Fibroblast of lung (primary cell): ENCODE results near the gene CLCNKB. TPM values are rescaled to one million over a fixed set of nuclear protein-coding genes. Genes with fewer than 3 reads are reported as not detected.

Experiments
- DNase-seq, 2 donors: peaks; one replicate each; pipeline versions ENCODE4 v3.0.0 to v3.0.0-alpha.2; 2010; ENCODE audit warnings: low read depth in 2 of 2
- H2AFZ ChIP-seq: 2 replicates; pipeline ENCODE4 v1.5.1; 2012; ENCODE audit warnings: low read length, control low read depth, inconsistent platforms
- H3K27ac ChIP-seq: 2 replicates; pipeline ENCODE4 v1.5.1; 2011; ENCODE audit warnings: low read length, control low read depth; ENCODE audit not compliant: insufficient read depth
- H3K27me3 ChIP-seq: 2 replicates; pipeline ENCODE4 v1.5.1; 2011; ENCODE audit warnings: mild to moderate bottlenecking, low read length; ENCODE audit not compliant: control insufficient read depth, insufficient read depth
- H3K36me3 ChIP-seq: 2 replicates; pipeline ENCODE4 v1.5.1; 2011; ENCODE audit warnings: low read length; ENCODE audit not compliant: control insufficient read depth, insufficient read depth
- H3K4me1 ChIP-seq: 2 replicates; pipeline ENCODE4 v1.5.1; 2011; ENCODE audit warnings: low read length; ENCODE audit not compliant: control insufficient read depth, insufficient read depth; ENCODE audit errors: extremely low read depth
- H3K4me2 ChIP-seq: 2 replicates; pipeline ENCODE4 v1.5.1; 2011; ENCODE audit warnings: low read length, control low read depth; ENCODE audit not compliant: insufficient read depth; ENCODE audit errors: extremely low read depth
- H3K4me3 ChIP-seq, 4 experiments: fragments of 200-600 bp in 1 of 4; sonication (generic) in 1 of 4; replicated peaks in 1 of 4; 2 replicates each; pipeline ENCODE4 v1.5.1; 2011 to 2016; ENCODE audit warnings: low read length in 4 of 4, low read depth in 3 of 4, mild to moderate bottlenecking in 3 of 4, control low read depth in 2 of 4, inconsistent platforms in 1 of 4, mixed read lengths in 1 of 4; ENCODE audit not compliant: insufficient read depth in 1 of 4; ENCODE audit errors: control extremely low read depth in 1 of 4
- H3K79me2 ChIP-seq: 2 replicates; pipeline ENCODE4 v1.5.1; 2012; ENCODE audit warnings: mild to moderate bottlenecking, low read length, inconsistent platforms; ENCODE audit not compliant: control insufficient read depth, insufficient read depth
- H3K9ac ChIP-seq: 2 replicates; pipeline ENCODE4 v1.5.1; 2011; ENCODE audit warnings: mild to moderate bottlenecking, low read length, control low read depth; ENCODE audit not compliant: insufficient read depth
- H3K9me3 ChIP-seq: 2 replicates; pipeline ENCODE4 v1.5.1; 2012; ENCODE audit warnings: low read depth, low read length; ENCODE audit not compliant: control insufficient read depth, insufficient read depth
- H4K20me1 ChIP-seq: 2 replicates; pipeline ENCODE4 v1.5.1; 2011; ENCODE audit warnings: low read length; ENCODE audit not compliant: control insufficient read depth, insufficient read depth; ENCODE audit errors: extremely low read depth
- EZH2 ChIP-seq: IDR thresholded peaks from 2 replicates; pipeline ENCODE4 v1.5.1; 2012; ENCODE audit warnings: low read length, control low read depth, mild to moderate bottlenecking; ENCODE audit errors: missing control alignments
- polyA plus RNA-seq, 2 donors: library from polyadenylated mRNA; depleted of rRNA in 1 of 2; stranded (reverse) in 1 of 2; unstranded in 1 of 2; fragments of >200 nt; gene quantifications; 2 replicates each; pipeline ENCODE4 v1.2.1, GENCODE V29; 2011 to 2012; ENCODE audit warnings: missing spikeins in 1 of 2
- total RNA-seq: library from RNA; depleted of rRNA; stranded (reverse); fragments of >200 nt; gene quantifications from 2 replicates; pipeline ENCODE4 v1.2.1, GENCODE V29; 2014
- TF ChIP-seq, protein P1 (sequence below), 2 donors: IDR thresholded peaks in 1 of 2; conservative IDR thresholded peaks in 1 of 2; 1 replicate in 1 of 2; 2 replicates in 1 of 2; pipeline ENCODE4 v1.5.1; 2011 to 2012; ENCODE audit warnings: low read length in 2 of 2, control low read depth in 1 of 2, inconsistent platforms in 1 of 2, low read depth in 1 of 2, mild to moderate bottlenecking in 1 of 2

Gene CLCNKB
- total and polyA plus RNA-seq, 2 donors (not counting 1 experiment from before 2014, with no cell fraction given) = 0.09 to 0.33 TPM

DNA sequence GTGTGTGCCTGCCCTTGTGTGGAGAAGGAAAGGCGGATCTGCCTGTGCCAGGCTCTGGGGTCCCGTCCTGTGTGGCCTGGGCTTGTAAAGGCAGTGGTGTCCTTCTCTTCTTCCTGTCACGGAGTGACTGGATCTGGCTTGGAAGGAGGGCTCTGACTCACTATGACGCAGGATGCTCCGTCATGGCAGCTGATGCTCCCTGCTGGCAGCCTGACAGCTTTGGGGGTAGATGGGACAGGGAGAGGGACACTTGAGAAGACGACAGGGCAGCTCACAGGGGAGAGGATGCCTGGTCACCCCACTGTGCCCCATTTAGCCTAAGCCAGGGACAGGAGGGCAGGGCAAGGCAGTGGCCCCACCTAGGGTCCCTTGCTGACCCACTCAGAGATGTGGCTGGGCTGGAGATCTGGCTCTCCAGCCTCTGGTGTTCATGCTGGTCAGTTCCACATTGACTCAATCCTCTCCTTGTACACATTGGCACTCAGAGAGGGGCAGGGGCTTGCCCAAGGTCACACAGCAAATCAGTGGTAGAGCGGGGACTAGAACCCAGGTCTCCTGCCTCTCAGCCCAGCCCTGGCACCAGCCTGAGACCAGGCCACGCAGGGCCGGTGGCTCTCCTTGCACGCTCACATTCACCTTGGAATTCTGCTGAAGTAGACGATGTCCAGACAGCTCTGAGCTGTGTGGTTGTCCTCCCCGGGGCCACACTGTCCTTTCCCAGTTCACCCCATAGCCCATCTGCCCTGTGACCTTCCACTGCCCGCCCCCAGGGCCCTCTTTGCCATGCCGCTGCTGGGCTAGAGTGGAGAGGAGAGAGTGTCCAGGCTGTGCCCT, 32.7 kb downstream of the CLCNKB start:
- H3K36me3 ChIP-seq = no peaks in the 10 kb centered on the region
- no peaks in the 10 kb centered on the region for H3K27me3 ChIP-seq
- H3K4me2 ChIP-seq = no peak overlapping the region
- peak; percentile 90 to 93 for DNase-seq
- no peaks in the 10 kb centered on the region for H4K20me1 ChIP-seq
- peak overlapping the region; percentile 90 for H3K27ac ChIP-seq
- no peaks in the 10 kb centered on the region for H3K79me2 ChIP-seq
- no peak overlapping the region for H2AFZ ChIP-seq
- no peak for TF ChIP-seq EZH2
- TF ChIP-seq, protein P1, sequence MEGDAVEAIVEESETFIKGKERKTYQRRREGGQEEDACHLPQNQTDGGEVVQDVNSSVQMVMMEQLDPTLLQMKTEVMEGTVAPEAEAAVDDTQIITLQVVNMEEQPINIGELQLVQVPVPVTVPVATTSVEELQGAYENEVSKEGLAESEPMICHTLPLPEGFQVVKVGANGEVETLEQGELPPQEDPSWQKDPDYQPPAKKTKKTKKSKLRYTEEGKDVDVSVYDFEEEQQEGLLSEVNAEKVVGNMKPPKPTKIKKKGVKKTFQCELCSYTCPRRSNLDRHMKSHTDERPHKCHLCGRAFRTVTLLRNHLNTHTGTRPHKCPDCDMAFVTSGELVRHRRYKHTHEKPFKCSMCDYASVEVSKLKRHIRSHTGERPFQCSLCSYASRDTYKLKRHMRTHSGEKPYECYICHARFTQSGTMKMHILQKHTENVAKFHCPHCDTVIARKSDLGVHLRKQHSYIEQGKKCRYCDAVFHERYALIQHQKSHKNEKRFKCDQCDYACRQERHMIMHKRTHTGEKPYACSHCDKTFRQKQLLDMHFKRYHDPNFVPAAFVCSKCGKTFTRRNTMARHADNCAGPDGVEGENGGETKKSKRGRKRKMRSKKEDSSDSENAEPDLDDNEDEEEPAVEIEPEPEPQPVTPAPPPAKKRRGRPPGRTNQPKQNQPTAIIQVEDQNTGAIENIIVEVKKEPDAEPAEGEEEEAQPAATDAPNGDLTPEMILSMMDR (conservative IDR thresholded peaks at IDR 0.05 in 1 of 2, IDR thresholded peaks at IDR 0.05 in 1 of 2; ENCODE audit: low read depth in 1 of 2, low read length in 2 of 2) = no peak
- no peak overlapping the region for H3K9ac ChIP-seq
- no peaks in the 10 kb centered on the region for H3K9me3 ChIP-seq
- H3K4me1 ChIP-seq = peaks cover 20% of the 10 kb centered on the region
- H3K4me3 ChIP-seq = no peak overlapping the region

DNA sequence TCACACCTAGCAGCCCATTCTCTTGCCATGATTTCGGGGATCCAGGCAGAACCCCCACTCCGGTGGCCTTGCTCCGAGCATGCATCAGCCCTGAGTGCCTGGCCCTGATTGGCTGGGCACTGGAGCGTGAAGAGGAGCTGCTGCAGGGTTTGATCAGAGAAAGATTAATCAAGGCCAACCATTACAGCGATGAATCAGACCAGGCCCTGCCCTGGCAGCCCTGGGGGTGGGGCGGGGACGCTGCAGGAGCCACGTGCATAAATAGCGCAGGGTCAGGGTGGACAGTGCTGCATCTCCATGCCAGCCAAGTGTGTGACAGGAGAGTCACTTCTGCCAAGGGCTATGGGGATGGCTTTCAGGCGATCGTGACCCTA, 33.3 kb downstream of the CLCNKB start:
- Histone ChIP-seq H3K27ac (peak overlapping the region; percentile 90), H3K9me3 (no peaks in the 10 kb centered on the region), H3K27me3 (no peaks in the 10 kb centered on the region), H3K36me3 (no peaks in the 10 kb centered on the region), H2AFZ (no peak overlapping the region), H3K79me2 (no peaks in the 10 kb centered on the region), H3K4me1 (peaks cover 20% of the 10 kb centered on the region), H3K4me3 (no peak overlapping the region), H3K4me2 (no peak overlapping the region), H3K9ac (no peak overlapping the region), H4K20me1 (no peaks in the 10 kb centered on the region)
- no peak for TF ChIP-seq EZH2
- TF ChIP-seq, protein P1 (conservative IDR thresholded peaks at IDR 0.05 in 1 of 2, IDR thresholded peaks at IDR 0.05 in 1 of 2; ENCODE audit: low read depth in 1 of 2, low read length in 2 of 2) = no peak
- peak; percentile 38 to 79 for DNase-seq

DNA sequence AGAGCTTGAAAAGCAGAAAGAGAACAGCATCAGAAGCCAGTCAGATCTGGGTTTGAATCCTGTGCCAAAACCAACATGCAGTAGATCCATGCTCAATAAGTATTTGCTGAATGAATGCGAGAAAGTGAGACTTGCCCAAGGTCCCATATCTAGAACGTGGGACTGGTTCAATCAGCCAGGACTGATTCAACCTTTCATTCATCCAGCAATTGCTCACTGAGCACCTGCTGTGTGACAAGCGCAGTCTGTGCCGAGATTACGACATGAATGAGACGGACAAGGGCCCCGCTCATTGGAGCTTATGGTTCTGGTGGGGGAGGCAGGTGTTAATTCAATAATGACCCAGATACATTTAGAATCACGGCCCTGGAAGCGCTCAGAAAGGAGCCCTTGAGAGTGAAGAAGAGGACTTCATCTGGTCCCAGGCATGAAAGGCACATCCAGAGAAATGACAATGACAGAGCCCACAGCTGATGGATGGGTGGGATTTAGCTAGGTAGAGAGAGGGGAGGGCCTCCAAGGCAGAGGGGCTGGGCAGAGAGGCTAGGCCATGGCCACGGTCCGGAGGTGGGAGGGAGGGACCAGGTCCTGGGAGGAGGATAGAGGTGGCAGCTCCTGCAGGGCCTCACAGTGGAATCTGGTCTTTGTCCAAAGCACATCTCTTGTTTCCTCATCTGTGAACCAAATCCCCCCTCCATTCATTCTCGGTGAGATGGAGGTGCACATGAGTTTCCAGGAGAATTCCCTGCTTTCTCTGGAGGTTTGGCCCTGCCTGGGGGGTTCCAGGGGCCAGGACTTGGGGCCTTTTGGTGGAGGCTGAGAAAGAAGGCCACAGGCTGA, 34.0 kb downstream of the CLCNKB start:
- H4K20me1 ChIP-seq = no peaks in the 10 kb centered on the region
- peak in 1 of 2 donors; percentile 41 for DNase-seq
- no peaks in the 10 kb centered on the region for H3K27me3 ChIP-seq
- H3K9ac ChIP-seq = no peak overlapping the region
- no peaks in the 10 kb centered on the region for H3K79me2 ChIP-seq
- no peak overlapping the region for H3K4me3 ChIP-seq
- TF ChIP-seq, protein P1 (conservative IDR thresholded peaks at IDR 0.05 in 1 of 2, IDR thresholded peaks at IDR 0.05 in 1 of 2; ENCODE audit: low read depth in 1 of 2, low read length in 2 of 2) = no peak
- no peak for TF ChIP-seq EZH2
- no peak overlapping the region for H3K4me2 ChIP-seq
- no peak overlapping the region for H2AFZ ChIP-seq
- H3K27ac ChIP-seq = no peak overlapping the region
- no peaks in the 10 kb centered on the region for H3K9me3 ChIP-seq
- peaks cover 20% of the 10 kb centered on the region for H3K4me1 ChIP-seq
- H3K36me3 ChIP-seq = no peaks in the 10 kb centered on the region
